Right lobe of liver (tissue), 6 donors: ENCODE results near the gene SLC13A3. TPM values are rescaled to one million over a fixed set of nuclear protein-coding genes. Genes with fewer than 3 reads are reported as not detected.

Source experiments
- ATAC-seq, 4 donors: fragments of 200-7000 bp; cut with Tn5 transposase; one replicate each; pipeline ENCODE4 v1.9.1; 2020; ENCODE audit warnings: mild to moderate bottlenecking in 4 of 4, moderate library complexity in 4 of 4
- DNase-seq, 3 donors: peaks; one replicate each; pipeline ENCODE4 v3.0.0-alpha.2; 2020
- H3K27ac ChIP-seq, 3 donors: fragments of 200-600 bp; one replicate each; pipeline ENCODE4 v1.8.0; 2022
- H3K27me3 ChIP-seq, 2 donors: fragments of 200-600 bp; one replicate each; pipeline ENCODE4 v1.8.0; 2022
- H3K36me3 ChIP-seq, 4 donors: fragments of 200-600 bp; sonication (generic) in 1 of 4; one replicate each; pipeline versions ENCODE4 v1.5.1 to v1.8.0; 2017 to 2022; ENCODE audit warnings: control low read depth in 1 of 4
- H3K4me1 ChIP-seq, 4 donors: fragments of 200-600 bp; sonication (generic) in 1 of 4; one replicate each; pipeline versions ENCODE4 v1.5.1 to v1.8.0; 2017 to 2022; ENCODE audit warnings: control low read depth in 1 of 4
- H3K4me3 ChIP-seq, 3 donors: fragments of 200-600 bp; one replicate each; pipeline ENCODE4 v1.8.0; 2022
- H3K9me3 ChIP-seq, 4 donors: fragments of 200-600 bp; sonication (generic) in 1 of 4; one replicate each; pipeline versions ENCODE4 v1.5.1 to v1.8.0; 2017 to 2022; ENCODE audit warnings: control low read depth in 1 of 4
- CTCF ChIP-seq, 4 donors: fragments of 200-600 bp in 3 of 4; fragments of 450-650 bp in 1 of 4; IDR thresholded peaks; one replicate each; pipeline versions ENCODE4 v1.5.1 to v1.8.0; 2016 to 2022; ENCODE audit warnings: antibody characterized with exemption in 4 of 4, mild to moderate bottlenecking in 2 of 4
- POLR2A ChIP-seq: fragments of 450-650 bp; IDR thresholded peaks from one replicate; pipeline ENCODE4 v1.6.1; 2017; ENCODE audit warnings: antibody characterized with exemption, mild to moderate bottlenecking
- WGBS: methylation state at CpG from one replicate; pipeline ENCODE4 v1.1.6; 2018; ENCODE audit warnings: low coverage, low lambda C conversion rate; ENCODE audit not compliant: insufficient coverage; ENCODE audit errors: missing lambda C conversion rate; 5-methylcytosine and 5-hydroxymethylcytosine counted together
- intact Hi-C, 2 donors: fragments of 100-400 bp; cut with DNase I; formaldehyde crosslinking; loops; one replicate each; pipeline versions ENCODE4 v1.11.2 to v1.14.1; 2022
- total RNA-seq, 6 experiments: library from RNA; depleted of rRNA in 2 of 6; stranded (reverse); fragments of >200 nt in 2 of 6; fragmentation: NEBNext Ultra II Directional in 3 of 6; extraction: Animal tissue kit (Norgen Biotek cat#: 25700) in 3 of 6; gene quantifications; one replicate each; pipeline versions ENCODE4 v1.1.0 to v1.2.4, GENCODE V29; 2016 to 2023
- donor health status: DM: no; HTN: yes; CAD: no.
- donor health status: DM: no; HTN: no; CAD: no.
- donor health status: DM: no; HTN: no; CAD: no.
- donor health status: DM: no; HTN: yes; CAD: no.
- donor health status: DM: no; HTN: yes; CAD: no.

Gene SLC13A3
- total RNA-seq, 6 experiments from 2014 or later, result 3.7 to 14.6 (median 9.3) TPM

- DNase-seq (no peak), ATAC-seq (no peak)
- H3K36me3 ChIP-seq, result no peaks in the 10 kb centered on the region
- no peaks in the 10 kb centered on the region for H3K4me1 ChIP-seq
- H3K27ac ChIP-seq, result no peak overlapping the region
- intact Hi-C loops, result no loop called here
- H3K4me3 ChIP-seq, result no peak overlapping the region
- 58% methylated on average over 7 of the region's 7 CpGs for WGBS
- no peaks in the 10 kb centered on the region for H3K9me3 ChIP-seq
- TF ChIP-seq POLR2A, result no peak
- TF ChIP-seq CTCF (IDR thresholded peaks at IDR 0.05), result no peak
- no peaks in the 10 kb centered on the region for H3K27me3 ChIP-seq
These were observed 86.9 kb downstream of the SLC13A3 start for GRCh38 chr20:46564241-46564957.

DNA sequence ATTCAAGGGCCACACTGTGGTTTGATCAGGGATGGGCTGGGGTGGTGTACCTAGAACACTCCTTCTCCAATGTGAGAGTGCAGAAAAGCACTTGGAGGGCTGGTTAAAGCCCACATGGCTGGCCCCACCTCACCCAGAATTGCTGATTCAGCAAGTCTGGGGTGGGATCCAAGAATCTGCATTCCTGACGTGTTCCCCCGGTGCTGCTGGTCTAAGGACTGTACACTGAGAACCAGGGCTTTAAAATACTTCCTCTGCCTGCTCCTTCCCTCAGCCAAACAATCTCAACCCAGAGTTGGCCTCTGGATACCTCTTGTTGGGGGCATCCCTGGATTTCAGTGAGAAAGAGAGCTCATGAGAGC is 87.4 kb downstream of the SLC13A3 start:
- intact Hi-C loops, result no loop called here
- no peak for DNase-seq
- no peak for TF ChIP-seq CTCF (IDR thresholded peaks at IDR 0.05)
- no peak for TF ChIP-seq POLR2A
- no peaks in the 10 kb centered on the region for H3K9me3 ChIP-seq
- no peaks in the 10 kb centered on the region for H3K27me3 ChIP-seq
- no peak overlapping the region for H3K4me3 ChIP-seq
- H3K27ac ChIP-seq, result no peak overlapping the region
- WGBS, result 63% methylated on average over 2 of the region's 2 CpGs
- no peaks in the 10 kb centered on the region for H3K36me3 ChIP-seq
- no peak for ATAC-seq
- no peaks in the 10 kb centered on the region for H3K4me1 ChIP-seq

- intact Hi-C loops, result no loop called here
- Histone ChIP-seq H3K36me3 (no peaks in the 10 kb centered on the region), H3K27ac (peak overlapping the region in 1 of 3 donors; percentile 23), H3K27me3 (no peaks in the 10 kb centered on the region), H3K4me1 (no peaks in the 10 kb centered on the region), H3K9me3 (no peaks in the 10 kb centered on the region), H3K4me3 (no peak overlapping the region)
- ATAC-seq (no peak), DNase-seq (no peak)
- no peak for TF ChIP-seq CTCF (IDR thresholded peaks at IDR 0.05)
- TF ChIP-seq POLR2A, result no peak
- 85% methylated on average over 15 of the region's 16 CpGs for WGBS
These were observed 87.9 kb downstream of the SLC13A3 start for GRCh38 chr20:46563170-46563859.

DNA sequence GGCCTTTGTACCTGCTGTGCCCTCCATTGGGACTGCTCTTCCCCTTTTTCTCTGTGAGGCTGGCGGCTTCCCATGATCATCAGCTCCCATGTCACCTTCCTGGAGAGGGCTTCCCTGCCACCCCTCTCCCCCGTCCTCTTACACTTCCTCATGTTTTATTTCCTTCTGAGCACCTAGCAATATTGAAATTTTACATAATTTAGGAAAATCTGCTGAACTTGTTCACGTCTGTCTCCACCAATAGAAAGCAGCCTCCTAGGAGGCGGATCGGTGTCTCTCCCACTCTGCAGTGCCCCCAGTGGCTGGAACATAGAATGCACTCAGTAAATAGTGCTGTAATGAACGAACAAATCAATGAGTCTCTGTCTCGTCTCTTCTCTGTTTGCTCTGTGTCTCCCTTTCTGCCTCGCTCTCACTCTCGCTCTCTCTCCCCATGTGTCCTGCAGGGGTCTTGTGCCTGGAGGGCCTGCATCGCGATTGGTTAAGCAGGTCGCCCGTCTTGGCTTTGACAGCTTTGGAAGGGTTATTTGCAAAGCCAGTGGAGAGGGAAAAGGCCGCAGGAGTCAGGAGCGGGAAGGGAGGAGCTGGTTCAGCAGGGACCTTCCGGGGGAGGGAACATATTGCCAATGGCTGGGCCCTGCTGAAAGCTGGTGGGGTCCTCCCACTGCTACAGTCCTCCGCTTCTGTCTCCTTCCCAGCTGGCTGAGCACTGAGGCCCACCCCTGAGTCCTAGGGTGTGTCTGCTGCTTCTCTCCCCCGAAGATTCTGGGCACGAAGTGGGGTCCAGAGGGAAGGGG is 88.7 kb downstream of the SLC13A3 start:
- WGBS, result 8% methylated on average over 14 of the region's 19 CpGs
- TF ChIP-seq POLR2A, result no peak
- peak; percentile 85 to 92 (median 90) for TF ChIP-seq CTCF (IDR thresholded peaks at IDR 0.05)
- peak in 2 of 3 donors; percentile 46 to 74 for DNase-seq
- Histone ChIP-seq H3K4me1 (no peaks in the 10 kb centered on the region), H3K4me3 (peak overlapping the region in 2 of 3 donors; percentile 30 to 31), H3K36me3 (no peaks in the 10 kb centered on the region), H3K9me3 (no peaks in the 10 kb centered on the region), H3K27me3 (no peaks in the 10 kb centered on the region), H3K27ac (peak overlapping the region in 2 of 3 donors; percentile 21 to 23)
- ATAC-seq, result peak; percentile 92 to 96 (median 93)
- intact Hi-C loops, result no loop called here
